Melanocyte of skin (primary cell): ENCODE measurements around the gene HSPH1. TPM values are rescaled to one million over a fixed set of nuclear protein-coding genes. Genes with fewer than 3 reads are reported as not detected.

ENCODE experiments used
- total RNA-seq, 2 donors: library from RNA; depleted of rRNA; stranded (reverse); fragments of >200 nt; gene quantifications; 2 replicates each; pipeline ENCODE4 v1.2.3, GENCODE V29; 2012

The HSPH1 gene
- 100 to 1,000 TPM in 1 of 2 donors, 10 to 100 TPM in 1; 45.1 to 101 TPM for total RNA-seq

DNA sequence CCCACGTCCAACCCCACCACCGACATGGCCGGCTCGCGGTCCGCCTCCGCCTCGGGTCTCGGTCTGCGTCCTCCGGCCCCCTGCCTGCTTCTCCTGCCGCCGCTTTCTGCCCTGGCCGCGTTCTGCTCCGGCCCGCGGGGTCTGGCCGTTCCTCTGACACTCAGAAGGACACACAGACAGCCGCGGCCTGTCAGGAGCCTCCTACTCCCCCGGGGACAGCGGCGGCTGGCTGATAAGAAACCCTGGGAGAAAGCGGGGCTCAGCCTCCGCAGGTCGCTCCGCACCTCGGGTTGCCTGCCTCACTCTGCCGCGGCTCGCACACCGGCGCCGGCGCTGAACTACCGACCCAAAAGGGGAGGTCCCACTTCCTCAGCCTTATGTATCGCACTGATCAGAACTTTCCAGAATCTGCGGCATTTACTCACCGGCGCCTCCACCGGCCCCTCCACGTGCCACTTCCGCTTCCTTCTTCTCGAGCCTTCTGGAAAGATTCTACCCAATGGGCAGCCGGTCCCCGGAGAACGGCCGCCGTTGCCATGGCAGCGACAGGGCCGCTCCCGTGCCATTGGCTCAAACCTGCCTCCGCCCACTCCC, at the start of gene HSPH1:
HSPH1 (minus strand) TSS at position 348 of the 594 bp plus-strand sequence; CDS start at position 26, 322 bp downstream.

GRCh38 chr13:31199849-31200636, 38.3 kb upstream of the HSPH1 start, which contains the start of gene B3GLCT:
Gene B3GLCT (plus strand): TSS chr13:31199975. CDS start chr13:31200085, 110 bp downstream.

Other genes with a start within 250 kb of the HSPH1 start
- gene TEX26, start 229.2 kb downstream of the HSPH1 start, total RNA-seq = not detected
- gene B3GLCT, start 38.1 kb upstream of the HSPH1 start, total RNA-seq = 10 to 100 TPM; 16.5 to 25.3 TPM